GM21360 (cell line): Measurements from ENCODE around the gene NEDD9.

ENCODE experiments used
- ATAC-seq: cut with Tn5 transposase; IDR thresholded peaks from one replicate; pipeline ENCODE4 v1.9.1; 2021; ENCODE audit warnings: mild to moderate bottlenecking, moderate library complexity; ENCODE audit not compliant: unreplicated experiment

Gene NEDD9

DNA sequence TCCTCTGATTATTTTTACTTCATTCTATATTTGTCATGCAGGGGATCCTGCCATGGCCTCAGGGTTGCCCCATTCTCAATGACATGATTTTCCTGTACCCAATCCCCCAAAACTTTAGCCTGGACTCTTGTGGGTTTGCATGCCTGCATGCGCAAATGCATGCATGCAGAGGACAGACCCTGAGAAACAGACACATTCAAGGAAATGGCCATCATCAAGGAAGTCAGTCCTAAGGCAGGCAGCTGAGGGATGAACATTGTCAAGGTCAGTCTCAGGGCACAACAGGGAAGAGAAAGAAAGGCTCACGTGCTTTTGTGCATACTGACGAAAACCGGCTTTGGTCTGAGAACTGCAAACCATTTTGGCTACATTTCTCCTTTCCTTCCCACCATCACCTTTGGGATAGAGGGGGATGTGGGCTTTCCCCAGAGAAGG is 13.1 kb downstream of the NEDD9 start:
- no peak for ATAC-seq

DNA sequence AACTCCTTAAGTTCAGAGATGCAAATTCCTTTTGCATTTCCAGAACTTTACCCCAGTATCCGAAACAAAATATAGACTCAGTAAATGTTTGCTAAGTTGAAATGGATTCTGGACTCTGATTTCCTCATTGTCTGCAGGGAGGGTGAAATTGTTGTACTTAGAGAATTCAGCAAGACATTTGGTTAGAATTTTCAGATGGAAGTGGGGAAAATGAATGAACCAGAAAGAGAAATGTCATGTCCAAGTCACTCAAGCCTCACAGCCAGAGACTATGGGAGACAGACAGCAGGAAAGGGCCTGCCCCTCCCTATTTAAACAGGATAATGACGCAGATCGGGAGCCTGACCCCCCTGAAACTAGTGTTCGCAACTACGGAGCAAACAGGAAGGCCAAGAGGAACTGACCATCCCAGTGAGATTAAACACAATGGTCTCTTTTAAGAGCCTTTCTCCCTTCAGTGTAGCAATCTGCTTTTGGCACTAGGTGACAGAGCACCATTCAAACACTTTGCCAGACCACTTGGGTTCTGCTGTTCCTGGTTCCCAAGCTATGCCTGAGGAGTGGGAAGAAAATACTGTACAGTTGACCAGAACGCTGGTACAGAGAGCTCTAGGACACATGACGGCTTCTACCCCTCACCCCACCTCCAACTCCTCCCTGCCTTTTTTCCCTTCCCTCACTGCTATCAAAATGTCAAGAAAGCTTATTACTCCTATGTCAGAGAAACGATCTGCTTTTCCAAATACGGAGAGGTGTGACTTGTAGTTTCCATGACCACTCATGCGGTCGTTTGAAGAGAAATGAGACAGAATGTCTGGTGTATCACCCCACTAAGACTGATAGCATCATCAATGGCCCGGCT is 13.7 kb downstream of the NEDD9 start:
- no peak for ATAC-seq

DNA sequence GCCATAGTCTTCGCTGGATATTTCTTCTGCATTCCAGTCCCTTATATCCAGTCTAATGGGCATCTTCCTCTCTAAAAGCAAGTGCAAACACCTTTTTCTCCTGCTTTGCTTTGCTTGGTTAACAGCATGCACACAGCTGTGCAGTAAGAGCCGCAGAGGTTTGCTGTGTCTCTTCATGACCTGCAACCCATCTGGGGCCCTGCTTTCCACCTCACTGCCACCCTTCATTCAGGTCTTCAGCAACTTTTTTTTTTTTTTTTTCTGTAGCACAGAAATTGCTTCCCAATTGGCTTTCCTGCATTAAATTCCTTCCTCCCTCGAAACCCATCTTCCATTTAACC is 14.4 kb downstream of the NEDD9 start:
- ATAC-seq, result no peak

DNA sequence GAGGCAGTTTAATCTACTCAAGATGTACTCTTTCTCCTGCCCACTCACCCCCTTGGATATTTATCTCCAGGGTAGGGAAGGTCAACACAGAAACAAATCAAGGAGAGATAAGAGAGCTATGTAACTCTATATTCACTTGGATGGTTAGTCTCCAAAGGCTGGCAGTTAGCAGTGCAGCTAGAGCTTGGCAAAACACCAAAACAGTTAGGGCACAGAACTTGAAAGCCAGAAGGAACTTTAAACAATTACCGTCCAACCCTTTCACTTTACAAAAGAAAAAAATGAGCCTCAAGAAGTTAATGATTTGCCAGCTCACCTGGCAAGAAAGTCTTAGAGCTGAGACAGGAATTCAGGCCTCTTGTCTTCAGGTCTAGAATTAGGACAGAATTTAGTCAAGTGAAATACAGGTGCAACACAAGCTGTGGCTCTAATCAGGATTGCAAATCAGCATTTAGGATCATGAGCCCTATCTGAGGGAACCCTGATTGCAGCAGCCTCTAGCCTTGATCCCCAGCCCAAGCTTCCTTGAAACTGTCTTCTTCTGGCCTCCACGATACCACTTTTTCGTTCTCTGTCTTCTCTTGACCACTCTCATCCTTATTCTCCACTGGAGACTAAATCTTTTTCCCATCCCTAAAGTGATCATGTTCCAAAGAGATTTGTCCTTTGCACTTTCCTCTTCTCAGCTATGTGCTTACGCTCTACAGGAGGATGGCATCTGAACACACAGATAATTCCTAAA is 14.9 kb downstream of the NEDD9 start:
- no peak for ATAC-seq

DNA sequence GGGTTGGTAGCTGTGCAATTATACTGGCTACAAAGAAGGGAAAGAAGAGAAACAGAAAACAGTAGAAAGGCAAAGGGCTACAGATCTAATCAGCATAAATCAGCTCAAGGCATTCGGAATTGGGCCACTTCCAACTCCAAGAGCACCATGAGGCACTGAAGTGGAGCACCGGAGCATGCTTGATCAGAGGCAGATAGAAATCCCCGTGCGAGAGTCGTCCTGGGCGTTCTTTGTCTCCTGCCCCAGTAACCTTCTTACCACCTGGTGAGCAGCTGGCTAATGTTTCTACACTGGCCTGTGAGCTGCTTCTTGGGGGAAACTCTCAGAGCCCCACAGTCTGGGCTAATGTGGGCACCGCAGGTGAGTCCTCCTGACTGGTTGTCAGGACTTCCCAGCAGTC is 16.7 kb downstream of the NEDD9 start:
- ATAC-seq, result no peak

DNA sequence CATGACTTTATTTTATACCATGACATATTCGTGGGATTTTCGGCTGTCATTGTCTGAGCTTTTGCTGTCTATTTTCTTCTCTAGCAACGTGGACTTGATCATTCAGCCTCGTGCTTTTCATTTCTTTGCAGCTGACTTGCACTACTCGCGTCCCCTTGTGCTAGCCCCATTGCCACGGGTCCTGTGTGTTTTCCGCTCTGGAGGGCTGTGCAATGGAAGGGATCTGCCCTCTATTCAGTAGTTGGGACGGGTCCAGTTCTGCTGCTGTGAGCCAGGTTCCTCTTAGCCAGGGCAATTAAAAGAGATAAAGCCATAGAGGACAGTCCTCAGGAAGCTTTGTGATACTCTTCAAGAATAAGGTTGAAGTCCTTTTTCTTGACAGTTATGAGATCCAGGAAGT is 17.6 kb downstream of the NEDD9 start:
- no peak for ATAC-seq

DNA sequence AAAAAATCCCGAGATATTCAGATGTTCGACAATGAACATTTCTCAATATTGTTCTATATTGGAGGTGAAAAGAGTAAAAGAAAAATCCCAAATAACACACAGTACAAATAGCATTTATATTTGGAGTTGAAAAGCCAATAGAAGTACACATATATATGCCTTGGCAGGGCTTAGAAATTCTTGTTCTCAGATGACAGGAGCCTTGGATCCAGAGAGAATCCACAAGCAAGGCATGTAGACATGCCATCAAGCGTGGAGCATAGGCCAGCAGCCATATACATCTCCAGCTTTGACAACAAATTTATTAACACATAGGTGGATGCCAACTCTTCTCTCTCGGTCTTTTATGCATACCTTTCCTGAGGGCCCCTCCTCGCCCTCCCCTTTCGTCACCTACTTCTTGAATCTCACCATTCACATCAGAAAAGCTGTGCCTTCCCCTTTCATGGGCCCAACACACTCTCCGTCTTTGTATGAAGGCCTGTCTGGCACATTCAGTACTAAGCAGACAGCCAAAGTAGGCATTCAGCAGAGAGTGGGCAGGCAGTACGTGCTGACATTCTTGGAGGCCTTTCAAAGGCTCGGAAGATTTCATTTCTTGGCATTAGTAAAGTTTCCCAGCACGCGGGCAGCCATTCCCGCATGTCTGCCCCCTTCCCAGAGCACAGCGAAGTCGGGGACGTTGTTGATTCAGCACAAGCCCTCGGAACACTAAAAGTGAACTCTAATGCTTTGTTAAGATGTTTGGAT is 18.2 kb downstream of the NEDD9 start:
- ATAC-seq, result no peak

DNA sequence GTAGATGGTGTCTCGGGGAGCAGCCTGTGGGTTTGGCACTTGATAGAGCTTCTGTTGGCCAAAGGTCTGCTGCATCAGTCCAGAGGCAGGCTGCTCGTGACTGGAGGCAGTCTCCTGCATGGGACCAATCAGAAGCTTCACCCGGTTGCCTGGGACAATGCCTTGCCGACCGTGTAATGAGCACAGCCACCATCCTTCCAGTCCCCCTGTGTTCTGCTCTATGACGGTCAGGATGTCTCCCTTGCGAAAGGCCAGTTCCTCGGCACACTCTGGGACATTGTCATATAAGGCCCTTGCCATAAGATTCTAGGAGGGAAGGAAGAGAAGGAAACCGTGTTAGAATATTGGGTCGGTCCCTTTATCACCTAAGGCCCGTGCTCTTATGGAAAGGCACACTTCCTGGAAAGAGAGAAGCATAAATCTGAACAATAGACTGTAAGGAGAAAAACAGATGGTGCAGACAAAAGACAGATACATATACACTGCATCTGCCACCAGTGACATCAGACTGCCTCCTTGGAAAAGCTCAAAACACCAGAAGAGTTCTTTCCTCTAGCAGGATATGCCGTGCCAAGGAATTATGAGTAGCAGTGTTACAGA is 18.9 kb downstream of the NEDD9 start:
- no peak for ATAC-seq

DNA sequence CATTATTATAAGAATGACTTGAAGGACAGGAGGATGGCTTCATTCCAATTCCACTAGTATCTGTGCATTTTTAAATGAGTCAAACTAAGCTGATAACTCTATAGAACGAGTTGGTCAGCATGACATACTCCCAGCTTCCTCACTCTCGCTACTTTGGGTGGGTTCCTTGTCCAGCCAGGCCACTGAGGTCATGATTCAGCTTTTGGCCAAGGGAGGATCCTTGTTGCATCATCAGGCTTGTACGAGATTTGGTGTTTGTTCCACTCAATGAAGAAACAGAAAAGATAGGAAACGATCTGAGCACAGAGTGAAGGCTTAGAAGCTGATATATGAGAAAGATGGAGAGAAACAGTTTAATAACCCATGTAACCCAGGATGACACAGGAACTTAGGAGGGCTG is 19.8 kb downstream of the NEDD9 start:
- no peak for ATAC-seq

DNA sequence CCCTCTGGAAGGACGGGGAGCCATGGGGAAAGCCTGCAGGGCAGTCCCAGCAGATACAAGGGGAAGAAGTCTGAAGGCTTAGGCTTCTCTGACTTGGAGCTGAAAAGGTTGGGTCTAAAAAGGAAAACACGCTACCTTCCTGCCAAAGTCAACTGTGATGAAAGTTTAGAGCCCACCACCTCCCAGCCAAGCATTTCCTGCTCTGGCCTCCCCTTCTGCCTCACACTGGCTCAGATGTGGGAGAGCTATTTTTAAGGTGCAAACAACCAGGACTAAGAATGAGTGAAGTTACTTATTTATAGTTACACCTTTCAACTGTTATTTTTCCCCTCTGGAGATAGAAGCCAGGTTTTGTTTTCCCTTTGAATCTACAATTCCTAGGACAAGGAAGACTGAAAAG is 21.2 kb downstream of the NEDD9 start:
- no peak for ATAC-seq

DNA sequence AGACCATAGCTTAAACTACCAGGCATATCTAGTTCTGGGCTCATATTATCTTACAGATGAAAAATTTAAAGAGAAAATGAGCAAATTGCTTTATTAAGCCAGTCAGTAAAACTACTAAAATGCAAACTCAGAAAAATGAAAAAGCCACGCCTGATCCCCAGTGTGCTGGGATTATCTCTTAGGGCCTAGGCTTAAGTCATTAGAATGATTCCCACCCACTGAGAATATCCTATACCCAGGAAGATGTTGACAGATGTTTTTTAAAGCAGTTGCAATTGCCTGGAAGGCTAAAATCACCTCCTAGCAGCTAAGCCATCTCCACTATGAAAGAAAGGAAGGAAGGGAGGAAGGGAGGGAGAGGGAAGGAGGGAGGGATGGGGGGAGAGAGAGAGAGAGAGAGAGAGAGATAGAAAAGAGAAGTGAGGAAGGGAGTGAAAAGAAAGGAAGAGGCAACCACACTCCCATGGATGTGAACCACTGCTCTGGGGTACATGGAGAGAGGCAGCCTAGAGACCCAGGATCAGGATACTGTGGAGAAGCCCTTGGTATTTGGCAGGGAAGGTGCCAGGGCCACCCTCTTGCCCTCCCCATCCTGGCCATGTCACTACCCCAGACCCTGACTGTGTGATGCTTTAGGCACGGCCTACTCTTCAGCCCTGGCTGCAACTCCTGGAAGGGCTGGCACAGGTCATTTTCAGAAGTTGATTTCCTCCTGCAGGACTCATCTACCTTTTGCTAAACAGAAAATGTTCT is 21.9 kb downstream of the NEDD9 start:
- ATAC-seq, result no peak

DNA sequence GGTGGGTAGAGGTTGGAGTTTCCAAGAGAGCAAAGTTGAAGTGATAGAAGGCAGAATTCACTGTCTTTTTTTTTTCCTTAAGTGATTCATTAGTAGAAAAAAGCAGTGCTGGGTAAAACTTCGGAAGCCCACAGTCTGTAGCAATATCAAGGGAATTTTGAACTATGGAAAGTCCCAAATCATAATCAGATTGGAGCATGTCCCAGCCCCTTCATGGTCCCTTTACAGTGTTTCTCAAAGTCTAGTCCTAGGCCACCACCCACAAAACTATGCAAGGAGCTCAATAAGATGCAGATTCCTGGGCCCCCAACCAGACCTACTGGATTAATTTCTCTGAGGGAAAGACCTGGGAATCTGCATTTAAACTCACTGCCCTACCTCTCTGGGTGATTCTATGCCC is 22.6 kb downstream of the NEDD9 start:
- ATAC-seq, result no peak

DNA sequence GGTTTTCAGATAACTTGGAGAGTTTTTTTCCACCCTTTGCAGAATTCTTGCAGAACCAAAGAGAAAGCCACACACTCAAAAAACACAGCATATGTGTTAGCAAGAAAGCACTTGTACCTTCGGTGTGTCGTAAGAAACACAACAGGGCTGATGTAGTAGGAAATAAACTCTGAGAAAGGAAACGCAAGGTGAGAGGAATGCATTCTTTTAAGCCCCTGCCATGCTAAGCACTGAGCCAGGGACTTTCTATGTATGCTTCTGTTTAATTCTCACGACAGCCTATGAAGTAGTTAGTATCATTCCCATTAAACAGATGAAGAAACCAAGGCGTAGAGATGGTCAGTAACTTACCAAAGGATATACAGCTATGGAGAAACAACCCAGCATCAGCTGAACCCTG is 23.1 kb downstream of the NEDD9 start:
- no peak for ATAC-seq

DNA sequence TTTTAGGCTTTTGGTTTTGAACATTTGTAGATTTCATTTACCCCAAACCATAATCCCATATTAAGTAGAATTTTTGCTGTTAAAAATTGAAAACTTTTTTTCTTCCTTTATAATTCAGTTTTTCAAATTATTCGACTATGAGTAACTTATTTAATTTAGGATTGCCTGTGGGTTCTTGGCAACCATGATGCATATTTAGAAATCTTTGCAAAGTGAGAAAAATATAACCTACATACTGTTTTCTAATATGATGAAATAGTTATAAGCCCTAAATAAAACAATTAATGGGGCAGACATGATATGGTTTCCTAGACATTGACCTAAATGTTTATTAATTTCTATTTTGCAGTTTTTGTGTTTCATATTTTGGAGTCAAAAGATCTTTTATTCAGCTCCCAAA is 23.6 kb downstream of the NEDD9 start:
- no peak for ATAC-seq

DNA sequence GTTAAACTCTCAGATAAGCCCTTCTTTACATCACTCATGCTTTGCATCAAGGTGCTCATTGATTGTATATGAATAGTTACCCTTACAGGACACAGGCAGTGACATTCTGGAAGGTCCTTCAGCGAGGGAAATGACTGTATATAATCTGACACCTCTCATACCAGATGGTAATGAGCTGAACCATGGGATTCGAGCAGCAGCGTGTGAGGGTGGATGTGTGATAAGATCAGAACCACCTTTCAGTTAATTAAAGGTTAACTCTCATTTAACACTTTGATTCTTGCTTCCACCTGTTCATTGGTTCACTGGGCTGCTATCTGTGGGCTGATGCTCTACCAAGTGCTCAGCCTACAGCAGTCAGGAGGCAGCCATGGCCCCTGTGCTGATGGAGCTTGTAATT is 24.2 kb downstream of the NEDD9 start:
- no peak for ATAC-seq

DNA sequence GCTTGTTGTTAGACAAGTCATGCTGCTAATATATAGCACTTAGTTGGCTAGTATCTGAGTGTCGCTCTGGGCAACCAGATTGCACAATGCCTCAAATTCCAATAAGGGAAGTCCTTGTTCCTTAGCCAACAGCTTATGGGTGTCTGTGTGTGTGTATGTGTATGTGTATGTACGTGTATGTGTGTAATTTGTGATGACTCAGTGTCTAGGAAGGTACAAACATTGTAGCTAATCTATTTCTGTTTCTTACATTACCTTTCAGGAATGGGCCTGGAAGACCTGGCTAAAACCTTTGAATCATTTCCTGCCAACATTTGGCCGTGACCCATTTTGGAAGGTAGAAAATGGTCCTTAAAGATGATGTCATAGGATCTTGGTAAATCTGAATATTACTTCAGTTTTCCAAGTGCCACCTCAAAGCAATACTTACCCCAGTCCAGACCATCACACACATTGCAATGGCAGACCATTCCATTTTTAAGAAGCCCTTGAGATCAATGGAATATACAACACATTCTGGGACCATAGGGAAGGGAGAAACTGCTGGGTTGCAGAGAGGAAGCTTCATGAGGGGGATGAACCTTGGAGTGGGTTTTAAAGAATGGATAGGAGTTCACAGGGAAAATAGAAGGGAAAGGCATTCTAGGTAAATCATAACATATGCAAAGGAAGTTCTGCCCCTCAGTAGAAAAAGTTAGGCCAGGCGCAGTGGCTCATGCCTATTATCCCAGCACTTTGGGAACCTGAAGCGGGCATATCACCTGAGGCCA is 25.1 kb downstream of the NEDD9 start:
- ATAC-seq, result no peak

DNA sequence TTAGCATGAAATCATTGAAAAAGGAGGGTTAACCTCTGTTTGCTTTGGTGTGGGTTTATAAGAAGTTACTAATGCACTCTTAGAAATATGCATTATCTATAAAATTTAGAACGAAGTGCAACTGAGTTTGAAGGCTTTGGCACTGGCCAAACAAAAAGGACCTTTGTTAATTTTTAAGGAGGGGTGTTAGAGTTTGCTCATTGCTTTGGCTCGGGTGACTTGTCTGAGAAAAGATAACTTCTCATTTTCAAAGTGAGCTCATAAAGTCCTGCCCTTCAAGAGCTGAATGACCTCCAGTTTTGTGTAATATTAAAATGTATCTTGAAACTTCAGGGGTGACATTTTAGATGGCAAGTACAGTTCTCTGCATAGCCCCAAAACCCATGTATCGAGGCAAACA is 25.9 kb downstream of the NEDD9 start:
- no peak for ATAC-seq

DNA sequence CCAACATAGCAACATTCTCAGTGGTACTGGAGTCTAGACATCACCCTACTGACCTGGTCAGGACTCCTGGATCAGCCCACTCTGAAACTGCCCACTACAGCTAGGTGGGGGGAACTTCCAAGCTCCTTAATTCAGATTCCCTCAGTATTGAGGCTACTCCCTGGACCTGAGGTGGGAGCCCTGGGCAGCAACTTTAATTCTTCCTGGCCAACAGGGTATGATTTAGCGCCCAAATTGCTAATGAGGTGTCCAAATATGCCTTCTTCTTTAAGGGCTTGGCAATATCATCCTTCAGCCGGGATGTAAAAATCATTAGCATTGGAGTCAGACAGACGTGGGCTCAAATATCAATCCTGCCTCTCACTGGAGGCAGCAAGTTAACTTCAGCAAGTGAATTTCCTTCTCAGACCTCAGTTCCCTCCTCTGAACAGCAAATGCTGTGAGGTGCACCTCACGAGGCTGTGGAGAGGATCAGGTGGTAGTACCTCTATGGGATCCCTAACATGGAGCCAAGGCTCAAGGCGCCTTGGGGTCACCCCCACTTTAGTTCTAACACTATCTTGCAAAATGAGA is 27.6 kb downstream of the NEDD9 start:
- ATAC-seq, result no peak

DNA sequence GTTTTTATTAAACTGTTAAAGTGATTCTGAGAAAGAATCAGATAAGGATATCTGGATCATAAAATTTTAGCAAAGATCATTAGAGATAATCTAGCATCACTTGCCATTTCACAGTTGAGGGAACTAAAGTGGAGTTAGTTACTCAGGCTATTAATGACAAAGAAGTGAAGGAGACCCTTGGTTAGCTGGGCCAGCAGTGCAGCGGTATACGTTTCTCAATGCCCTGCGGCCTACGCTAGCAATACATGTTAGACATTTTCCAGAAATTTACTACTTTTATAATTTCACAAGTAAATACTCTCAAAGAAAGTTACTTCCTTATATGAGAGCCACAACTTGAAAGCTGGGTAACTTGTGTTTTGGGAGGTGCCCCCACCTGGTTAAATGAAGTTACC is 28.5 kb downstream of the NEDD9 start:
- ATAC-seq, result no peak
